Activated CD4-positive, alpha-beta T cell treated with anti-CD3 and anti-CD28 coated beads, Interleukin-2, amount 10 ng/mL, durations not matched to agents 24 days and 14 days (primary cell): ENCODE results near the gene DPM3. TPM values are rescaled to one million over a fixed set of nuclear protein-coding genes. Genes with fewer than 3 reads are reported as not detected.

ENCODE experiments used
- DNase-seq: peaks from one replicate; pipeline ENCODE4 v3.0.0; 2022
- H3K27ac Mint-ChIP-seq: one replicate; pipeline ENCODE4 v1.8.0; 2022; ENCODE audit warnings: mild to moderate bottlenecking, mixed read lengths
- H3K27me3 Mint-ChIP-seq: one replicate; pipeline ENCODE4 v1.8.0; 2022; ENCODE audit warnings: mixed read lengths
- H3K36me3 Mint-ChIP-seq: one replicate; pipeline ENCODE4 v1.8.0; 2022; ENCODE audit warnings: low read depth, mild to moderate bottlenecking, mixed read lengths
- H3K4me1 Mint-ChIP-seq: one replicate; pipeline ENCODE4 v1.8.0; 2021; ENCODE audit warnings: mixed read lengths
- H3K4me3 Mint-ChIP-seq: one replicate; pipeline ENCODE4 v1.8.0; 2022; ENCODE audit warnings: mild to moderate bottlenecking, moderate library complexity, mixed read lengths
- H3K9me3 Mint-ChIP-seq: one replicate; pipeline ENCODE4 v1.8.0; 2021; ENCODE audit warnings: mixed read lengths
- intact Hi-C: fragments of 100-400 bp; cut with micrococcal nuclease; formaldehyde crosslinking; loops from one replicate; pipeline ENCODE4 v1.15.1; 2023
- total RNA-seq: library from RNA; stranded (reverse); gene quantifications from 2 replicates; pipeline ENCODE4 v1.2.3, GENCODE V29; 2022

Gene DPM3
- total RNA-seq, 1 donor from 2014 or later: 34.5 TPM

- intact Hi-C loops: no loop called here
- Mint-ChIP-seq H3K27me3 (no peaks in the 10 kb centered on the region), H3K4me3 (no peak overlapping the region), H3K27ac (no peak overlapping the region), H3K36me3 (peaks cover 36% of the 10 kb centered on the region), H3K4me1 (peaks cover 26% of the 10 kb centered on the region), H3K9me3 (no peaks in the 10 kb centered on the region)
- no peak for DNase-seq
Measured at GRCh38 chr1:155179112-155180031, 39.0 kb upstream of the DPM3 start.

GRCh38 chr1:155178441-155179111 lies 38.2 kb upstream of the DPM3 start:
- H3K27me3 Mint-ChIP-seq: peaks cover under 1% of the 10 kb centered on the region
- DNase-seq: no peak
- H3K9me3 Mint-ChIP-seq: no peaks in the 10 kb centered on the region
- H3K4me1 Mint-ChIP-seq: peaks cover 31% of the 10 kb centered on the region
- H3K27ac Mint-ChIP-seq: no peak overlapping the region
- H3K36me3 Mint-ChIP-seq: peaks cover 34% of the 10 kb centered on the region
- H3K4me3 Mint-ChIP-seq: no peak overlapping the region
- intact Hi-C loops: no loop called here

- intact Hi-C loops: no loop called here
Measured at GRCh38 chr1:155177918-155178281, 37.6 kb upstream of the DPM3 start.

DNA sequence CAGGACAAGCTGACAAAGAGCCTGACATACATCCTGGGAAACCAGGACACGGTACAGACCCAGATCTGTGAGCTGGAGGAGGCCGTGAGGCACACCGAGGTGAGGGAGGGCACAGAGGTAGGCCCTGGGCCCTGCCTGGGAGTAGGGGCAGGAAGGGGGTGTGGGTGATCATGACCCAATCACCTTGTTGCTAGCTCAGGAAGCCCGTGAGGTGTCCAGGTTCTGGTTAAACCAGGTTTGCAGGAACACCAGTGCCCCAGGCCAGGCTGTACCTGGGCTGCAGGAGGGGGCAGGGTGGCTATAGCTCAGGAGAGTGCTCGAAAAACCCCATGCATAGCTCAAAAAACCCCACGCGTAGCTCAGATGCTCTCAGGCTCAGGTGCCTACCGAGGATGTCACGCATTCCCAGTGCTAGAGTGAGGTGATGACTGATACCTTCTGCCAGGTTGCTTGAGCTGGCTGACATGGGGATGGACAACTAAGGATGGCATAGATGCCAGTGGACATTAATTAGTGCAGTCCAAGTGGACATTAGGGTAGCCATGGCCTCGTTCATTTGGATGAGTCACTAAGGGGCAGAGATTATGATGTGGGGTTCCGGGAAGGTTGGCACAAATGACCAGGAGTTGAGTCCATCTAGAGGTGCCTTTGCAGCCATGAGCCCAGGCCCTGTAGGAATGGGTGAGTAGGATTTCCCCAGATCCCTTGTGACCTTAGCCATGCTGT lies 37.0 kb upstream of the DPM3 start:
- Mint-ChIP-seq H3K4me3 (no peak overlapping the region), H3K27ac (peak overlapping the region; percentile 41), H3K36me3 (peaks cover 31% of the 10 kb centered on the region), H3K9me3 (no peaks in the 10 kb centered on the region), H3K4me1 (peaks cover 36% of the 10 kb centered on the region), H3K27me3 (peaks cover 6% of the 10 kb centered on the region)
- no peak for DNase-seq
- intact Hi-C loops: no loop called here

More at GRCh38 chr1:155177918-155178281, 37.6 kb upstream of the DPM3 start:
- no peak overlapping the region for H3K27ac Mint-ChIP-seq
- DNase-seq: no peak
- H3K4me3 Mint-ChIP-seq: no peak overlapping the region
- peaks cover 6% of the 10 kb centered on the region for H3K27me3 Mint-ChIP-seq
- H3K9me3 Mint-ChIP-seq: no peaks in the 10 kb centered on the region
- H3K36me3 Mint-ChIP-seq: peaks cover 32% of the 10 kb centered on the region
- H3K4me1 Mint-ChIP-seq: peaks cover 33% of the 10 kb centered on the region

DNA sequence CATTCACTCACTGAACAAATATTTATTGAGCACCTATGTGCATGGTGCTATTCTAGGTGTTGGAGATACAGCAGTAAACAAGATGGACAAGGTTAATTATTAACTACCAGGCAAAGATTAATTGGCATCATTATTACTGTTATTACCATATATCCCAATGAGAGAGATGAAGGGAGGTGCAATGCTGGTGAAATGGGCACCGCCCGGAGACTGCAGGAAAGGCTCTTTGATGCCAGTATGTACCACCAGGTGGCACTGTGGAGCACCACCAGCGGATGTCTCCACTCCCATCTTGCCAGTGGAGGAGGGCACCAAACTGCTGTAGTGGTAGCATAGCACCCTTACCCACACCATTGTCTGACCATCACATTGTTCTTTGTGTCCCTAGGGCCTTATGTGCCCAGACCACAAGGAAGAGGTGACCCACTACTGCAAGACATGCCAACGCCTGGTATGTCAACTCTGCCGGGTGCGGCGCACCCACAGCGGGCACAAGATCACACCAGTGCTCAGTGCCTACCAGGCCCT lies 36.3 kb upstream of the DPM3 start:
- DNase-seq: peak; percentile 95
- H3K9me3 Mint-ChIP-seq: no peaks in the 10 kb centered on the region
- H3K4me3 Mint-ChIP-seq: peak overlapping the region; percentile 99
- H3K36me3 Mint-ChIP-seq: peaks cover 33% of the 10 kb centered on the region
- peaks cover 6% of the 10 kb centered on the region for H3K27me3 Mint-ChIP-seq
- intact Hi-C loops: loop anchor here (1.0 kb wide), 2 partner anchors 17 to 50 kb away; no protein-coding TSS in a partner anchor
- H3K27ac Mint-ChIP-seq: peak overlapping the region; percentile 55
- H3K4me1 Mint-ChIP-seq: peaks cover 42% of the 10 kb centered on the region

DNA sequence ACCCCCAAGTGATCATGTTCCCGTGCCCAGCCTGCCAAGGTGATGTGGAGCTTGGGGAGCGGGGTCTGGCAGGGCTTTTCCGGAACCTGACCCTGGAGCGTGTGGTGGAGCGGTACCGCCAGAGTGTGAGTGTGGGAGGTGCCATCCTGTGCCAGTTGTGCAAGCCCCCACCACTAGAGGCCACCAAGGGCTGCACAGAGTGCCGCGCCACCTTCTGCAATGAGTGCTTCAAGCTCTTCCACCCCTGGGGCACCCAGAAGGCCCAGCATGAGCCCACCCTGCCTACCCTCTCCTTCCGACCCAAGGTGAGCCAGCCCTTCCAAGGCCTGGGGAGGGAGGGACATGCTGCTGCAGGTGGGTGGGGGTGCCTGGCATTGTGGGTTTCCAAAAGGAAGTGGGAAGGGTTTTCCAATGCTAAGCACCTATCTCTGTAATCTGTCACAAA lies 35.6 kb upstream of the DPM3 start:
- H3K36me3 Mint-ChIP-seq: peaks cover 32% of the 10 kb centered on the region
- H3K4me3 Mint-ChIP-seq: peak overlapping the region; percentile 99
- H3K27me3 Mint-ChIP-seq: peaks cover 6% of the 10 kb centered on the region
- intact Hi-C loops: loop anchor here (1.0 kb wide), 2 partner anchors 17 to 50 kb away; no protein-coding TSS in a partner anchor
- peak overlapping the region; percentile 55 for H3K27ac Mint-ChIP-seq
- DNase-seq: peak; percentile 76
- no peaks in the 10 kb centered on the region for H3K9me3 Mint-ChIP-seq
- H3K4me1 Mint-ChIP-seq: peaks cover 42% of the 10 kb centered on the region

DNA sequence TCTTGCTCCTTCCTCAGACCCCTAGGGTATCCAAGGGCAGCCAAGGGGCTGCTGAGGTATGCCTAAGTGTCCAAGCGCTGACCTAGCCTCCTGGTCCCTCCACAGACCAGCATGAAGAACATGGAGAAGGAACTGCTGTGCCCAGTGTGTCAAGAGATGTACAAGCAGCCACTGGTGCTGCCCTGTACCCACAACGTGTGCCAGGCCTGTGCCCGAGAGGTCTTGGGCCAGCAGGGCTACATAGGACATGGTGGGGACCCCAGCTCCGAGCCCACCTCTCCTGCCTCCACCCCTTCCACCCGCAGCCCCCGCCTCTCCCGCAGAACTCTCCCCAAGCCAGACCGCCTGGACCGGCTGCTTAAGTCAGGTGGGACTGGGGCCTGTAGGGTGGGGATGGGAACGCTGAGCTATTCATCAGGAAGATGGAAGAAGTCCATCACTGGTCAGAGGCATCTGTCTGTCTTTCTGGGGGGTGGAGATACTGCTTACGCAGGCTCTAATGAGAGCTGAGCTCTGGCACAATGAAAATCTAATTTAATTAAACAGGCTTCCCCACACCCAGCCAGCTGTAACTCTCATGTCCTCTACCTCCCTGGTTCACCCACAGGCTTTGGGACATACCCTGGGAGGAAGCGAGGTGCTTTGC lies 35.1 kb upstream of the DPM3 start:
- Mint-ChIP-seq H3K27me3 (peaks cover 6% of the 10 kb centered on the region), H3K4me3 (peak overlapping the region; percentile 99), H3K9me3 (no peaks in the 10 kb centered on the region), H3K36me3 (peaks cover 33% of the 10 kb centered on the region), H3K4me1 (peaks cover 43% of the 10 kb centered on the region), H3K27ac (peak overlapping the region; percentile 55)
- intact Hi-C loops: no loop called here
- peak; percentile 62 for DNase-seq

- peaks cover 35% of the 10 kb centered on the region for H3K36me3 Mint-ChIP-seq
- intact Hi-C loops: loop anchor here (5.0 kb wide), 1 partner anchor 148 kb away; the partner anchor contains the start of gene RUSC1
- peaks cover 45% of the 10 kb centered on the region for H3K4me1 Mint-ChIP-seq
- peak; percentile 88 for DNase-seq
- peak overlapping the region; percentile 99 for H3K4me3 Mint-ChIP-seq
- no peaks in the 10 kb centered on the region for H3K9me3 Mint-ChIP-seq
- peak overlapping the region; percentile 99 for H3K27ac Mint-ChIP-seq
- peaks cover 6% of the 10 kb centered on the region for H3K27me3 Mint-ChIP-seq
Measured at GRCh38 chr1:155174324-155175280, 34.3 kb upstream of the DPM3 start.

- Mint-ChIP-seq H3K27ac (peak within 1 kb of the TSS; percentile 99), H3K4me1 (peaks cover 49% of the 10 kb centered on the region), H3K9me3 (no peaks in the 10 kb centered on the region), H3K36me3 (peaks cover 37% of the 10 kb centered on the region), H3K27me3 (peaks cover 6% of the 10 kb centered on the region), H3K4me3 (peak within 1 kb of the TSS; percentile 99)
- intact Hi-C loops: loop anchor here (1.0 to 5.0 kb wide), 5 partner anchors 21 to 191 kb away; partner anchors contain the start of genes DPM3, FLAD1 and RUSC1
- DNase-seq: peak; percentile 92
Measured at GRCh38 chr1:155173478-155174323, 33.4 kb upstream of the DPM3 start, which contains the start of gene TRIM46. TSS of gene TRIM46 (plus strand) at chr1:155173849. CDS start at chr1:155173967, 118 bp downstream.

GRCh38 chr1:155172732-155173477 lies 32.6 kb upstream of the DPM3 start, which contains the start of gene KRTCAP2:
TSS of gene KRTCAP2 (minus strand) at chr1:155173304. CDS start at chr1:155173224, 80 bp downstream.
- intact Hi-C loops: loop anchor here (1.0 to 5.0 kb wide), 5 partner anchors 21 to 190 kb away; partner anchors contain the start of genes DPM3, FLAD1 and RUSC1
- Mint-ChIP-seq H3K9me3 (no peaks in the 10 kb centered on the region), H3K4me3 (peak within 1 kb of the TSS; percentile 99), H3K27me3 (peaks cover 6% of the 10 kb centered on the region), H3K4me1 (peaks cover 51% of the 10 kb centered on the region), H3K36me3 (peaks cover 39% of the 10 kb centered on the region), H3K27ac (peak within 1 kb of the TSS; percentile 99)
- DNase-seq: peak; percentile 98
